Ectodermal cell (in vitro differentiated cells): Measurements from ENCODE around the gene LINGO4.

ENCODE experiments used
- H3K27ac ChIP-seq: 2 replicates; pipeline ENCODE4 v1.7.0; 2013; ENCODE audit warnings: mild to moderate bottlenecking, low read depth, low read length; ENCODE audit not compliant: insufficient read depth, poor library complexity, severe bottlenecking
- H3K27me3 ChIP-seq: 2 replicates; pipeline ENCODE4 v1.7.0; 2013; ENCODE audit warnings: mild to moderate bottlenecking, low read length; ENCODE audit not compliant: insufficient read depth, control insufficient read depth, poor library complexity, severe bottlenecking
- H3K36me3 ChIP-seq: one replicate; pipeline ENCODE4 v1.7.0; 2013; ENCODE audit warnings: low read length; ENCODE audit not compliant: control insufficient read depth, insufficient read depth
- H3K4me1 ChIP-seq: one replicate; pipeline ENCODE4 v1.7.0; 2013; ENCODE audit warnings: low read length; ENCODE audit not compliant: control insufficient read depth, insufficient read depth
- H3K4me3 ChIP-seq: 2 replicates; pipeline ENCODE4 v1.7.0; 2013; ENCODE audit warnings: low read depth, low read length, control low read depth; ENCODE audit not compliant: insufficient read depth
- H3K9me3 ChIP-seq: 2 replicates; pipeline ENCODE4 v1.7.0; 2013; ENCODE audit warnings: mild to moderate bottlenecking, low read length, moderate library complexity; ENCODE audit not compliant: control insufficient read depth
- WGBS, 2 experiments: methylation state at CpG; one replicate each; pipeline ENCODE4 v1.1.7; 2013; ENCODE audit warnings: missing lambda C conversion rate in 2 of 2; 5-methylcytosine and 5-hydroxymethylcytosine counted together

The LINGO4 gene

DNA sequence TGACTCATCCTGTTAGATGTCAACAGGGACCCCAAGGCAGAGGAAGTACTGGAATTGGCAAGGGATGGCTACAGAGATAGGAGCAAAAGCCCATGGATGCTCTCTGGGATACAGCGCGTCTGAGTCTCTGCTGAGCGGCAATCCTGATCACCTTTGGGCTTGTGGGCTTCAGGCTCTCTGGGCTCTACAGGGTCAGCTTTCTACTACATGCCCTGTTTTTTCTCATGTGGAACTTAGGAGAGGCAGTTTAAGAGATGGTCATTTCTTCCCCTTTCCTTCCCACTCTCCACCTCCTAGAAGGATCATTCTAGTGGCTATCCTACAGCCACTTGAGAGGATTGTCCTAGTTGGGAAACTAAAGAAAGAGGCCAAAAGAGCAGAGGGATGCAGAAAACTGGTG, 1.3 kb downstream of the LINGO4 start:
- no peaks in the 10 kb centered on the region for H3K36me3 ChIP-seq
- H3K9me3 ChIP-seq, result no peaks in the 10 kb centered on the region
- no peak overlapping the region for H3K27ac ChIP-seq
- no peaks in the 10 kb centered on the region for H3K27me3 ChIP-seq
- WGBS, 2 experiments, result 94 to 96% methylated on average over 3 of the region's 3 CpGs
- no peaks in the 10 kb centered on the region for H3K4me1 ChIP-seq
- no peak overlapping the region for H3K4me3 ChIP-seq

DNA sequence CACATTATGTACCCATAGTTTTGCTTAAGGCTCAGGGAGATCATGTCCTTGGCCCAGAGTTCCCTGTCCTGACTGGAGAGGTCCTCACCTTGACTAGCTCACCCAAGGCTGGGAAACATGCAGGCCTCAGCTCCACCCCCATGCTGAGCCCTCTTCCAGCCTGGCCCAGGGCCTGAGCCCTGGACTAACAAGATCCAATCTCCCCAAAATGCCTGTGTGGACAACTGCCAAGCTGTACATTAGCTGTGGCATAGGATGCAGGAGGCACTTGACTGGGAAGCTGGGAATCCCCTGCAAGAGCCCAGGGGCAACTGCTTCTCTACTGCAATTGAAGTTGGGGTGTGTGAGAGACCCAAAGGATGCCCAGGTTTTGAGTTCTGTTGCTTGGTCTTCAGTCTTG, 2.1 kb downstream of the LINGO4 start:
- H3K27me3 ChIP-seq, result no peaks in the 10 kb centered on the region
- no peaks in the 10 kb centered on the region for H3K4me1 ChIP-seq
- no peak overlapping the region for H3K27ac ChIP-seq
- no peak overlapping the region for H3K4me3 ChIP-seq
- H3K36me3 ChIP-seq, result no peaks in the 10 kb centered on the region
- H3K9me3 ChIP-seq, result no peaks in the 10 kb centered on the region

DNA sequence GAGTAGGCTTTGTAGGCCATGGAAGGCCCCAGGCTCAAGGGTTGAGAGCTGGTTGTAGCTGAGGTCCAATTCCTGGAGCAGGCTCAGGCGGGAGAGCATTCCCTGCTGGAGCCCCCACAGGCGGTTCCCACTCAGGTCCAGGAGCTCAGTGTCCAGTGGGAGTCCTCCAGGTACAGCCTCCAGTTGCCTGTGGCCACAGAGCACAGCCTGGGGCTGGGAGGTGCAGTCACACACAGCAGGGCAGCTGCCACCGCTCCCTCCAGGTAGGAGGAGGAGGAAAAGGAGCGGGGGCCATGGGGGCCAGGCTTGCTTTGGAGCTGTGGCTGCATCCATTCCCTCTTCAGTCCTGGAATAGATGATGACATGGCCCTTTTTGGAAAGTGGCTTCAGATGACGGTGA, 2.8 kb downstream of the LINGO4 start:
- Histone ChIP-seq H3K36me3 (no peaks in the 10 kb centered on the region), H3K9me3 (no peaks in the 10 kb centered on the region), H3K4me3 (no peak overlapping the region), H3K4me1 (no peaks in the 10 kb centered on the region), H3K27ac (no peak overlapping the region), H3K27me3 (no peaks in the 10 kb centered on the region)
- 91 to 93% methylated on average over 5 of the region's 5 CpGs for WGBS, 2 experiments

DNA sequence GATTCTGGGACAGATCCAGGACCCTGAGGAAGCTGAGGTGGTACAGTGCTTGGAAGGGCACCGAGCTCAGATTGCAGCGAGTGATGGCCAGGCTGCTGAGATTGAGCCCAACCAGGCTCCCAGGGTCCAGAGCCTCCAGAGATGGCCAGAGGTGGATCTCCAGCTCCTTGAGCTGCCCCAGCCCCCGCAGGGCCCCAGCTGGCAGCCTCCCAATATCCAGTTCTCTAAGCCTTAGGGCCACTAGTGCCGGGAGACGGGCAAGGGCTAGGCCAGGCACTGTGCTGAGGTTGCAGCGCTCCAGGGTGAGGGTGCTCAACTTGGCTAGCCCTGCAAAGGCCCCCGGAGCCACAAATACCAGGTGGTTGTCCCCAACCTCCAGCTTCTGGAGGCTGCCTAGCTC, 3.4 kb downstream of the LINGO4 start:
- Histone ChIP-seq H3K4me3 (no peak overlapping the region), H3K36me3 (no peaks in the 10 kb centered on the region), H3K4me1 (no peaks in the 10 kb centered on the region), H3K9me3 (no peaks in the 10 kb centered on the region), H3K27ac (no peak overlapping the region), H3K27me3 (no peaks in the 10 kb centered on the region)
- WGBS, 2 experiments, result 88 to 92% methylated on average over 7 of the region's 7 CpGs

DNA sequence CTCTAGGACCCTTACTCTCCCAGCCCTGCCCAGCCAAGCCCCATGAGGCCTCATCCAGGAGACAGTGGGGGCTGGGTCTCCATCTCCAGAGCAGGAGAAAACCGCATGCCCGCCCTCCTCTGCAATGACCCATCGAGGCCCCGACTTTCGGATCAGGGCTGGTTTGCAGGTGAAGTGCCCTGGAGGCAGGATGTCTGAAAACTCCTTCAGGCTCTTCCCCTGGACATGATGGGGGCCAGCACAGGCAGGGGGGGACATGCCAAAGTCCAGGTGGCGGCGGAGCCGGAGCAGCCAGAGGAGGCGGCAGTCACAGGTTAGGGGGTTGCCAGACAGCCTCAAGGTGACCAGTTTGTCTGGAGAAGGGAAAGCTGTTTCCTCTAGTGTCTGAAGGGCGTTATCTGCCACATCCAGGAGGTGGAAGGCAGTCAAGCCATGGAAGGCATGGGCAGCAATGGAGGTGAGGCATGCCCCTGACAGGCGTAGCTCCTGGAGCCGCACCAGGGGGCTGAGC, 3.9 kb downstream of the LINGO4 start:
- 95 to 96% methylated on average over 12 of the region's 12 CpGs for WGBS, 2 experiments
- Histone ChIP-seq H3K4me3 (no peak overlapping the region), H3K4me1 (no peaks in the 10 kb centered on the region), H3K27ac (no peak overlapping the region), H3K9me3 (no peaks in the 10 kb centered on the region), H3K36me3 (no peaks in the 10 kb centered on the region), H3K27me3 (no peaks in the 10 kb centered on the region)

DNA sequence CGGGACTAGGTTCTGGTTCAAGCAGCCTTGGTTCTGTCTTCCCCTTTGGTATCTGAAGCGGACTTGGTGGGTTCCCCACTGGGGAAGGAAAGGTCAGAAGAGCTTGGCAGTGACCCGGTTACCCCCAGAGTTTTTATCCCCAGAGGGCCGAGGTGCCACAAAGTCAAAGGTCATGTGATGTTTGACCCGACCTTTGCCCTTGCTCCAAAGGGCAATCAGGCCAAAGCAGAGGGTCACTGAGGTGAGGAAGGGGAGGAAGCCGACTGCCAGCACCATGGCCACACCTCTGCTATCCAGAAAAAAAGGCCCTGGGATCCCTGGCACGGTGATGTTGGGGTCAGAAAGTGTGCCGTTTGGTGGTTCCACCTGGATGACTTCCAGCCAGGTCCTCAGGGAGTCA, 4.4 kb downstream of the LINGO4 start:
- Histone ChIP-seq H3K4me1 (no peaks in the 10 kb centered on the region), H3K36me3 (no peaks in the 10 kb centered on the region), H3K27ac (no peak overlapping the region), H3K27me3 (no peaks in the 10 kb centered on the region), H3K4me3 (no peak overlapping the region), H3K9me3 (no peaks in the 10 kb centered on the region)
- 91 to 94% methylated on average over 8 of the region's 8 CpGs for WGBS, 2 experiments

DNA sequence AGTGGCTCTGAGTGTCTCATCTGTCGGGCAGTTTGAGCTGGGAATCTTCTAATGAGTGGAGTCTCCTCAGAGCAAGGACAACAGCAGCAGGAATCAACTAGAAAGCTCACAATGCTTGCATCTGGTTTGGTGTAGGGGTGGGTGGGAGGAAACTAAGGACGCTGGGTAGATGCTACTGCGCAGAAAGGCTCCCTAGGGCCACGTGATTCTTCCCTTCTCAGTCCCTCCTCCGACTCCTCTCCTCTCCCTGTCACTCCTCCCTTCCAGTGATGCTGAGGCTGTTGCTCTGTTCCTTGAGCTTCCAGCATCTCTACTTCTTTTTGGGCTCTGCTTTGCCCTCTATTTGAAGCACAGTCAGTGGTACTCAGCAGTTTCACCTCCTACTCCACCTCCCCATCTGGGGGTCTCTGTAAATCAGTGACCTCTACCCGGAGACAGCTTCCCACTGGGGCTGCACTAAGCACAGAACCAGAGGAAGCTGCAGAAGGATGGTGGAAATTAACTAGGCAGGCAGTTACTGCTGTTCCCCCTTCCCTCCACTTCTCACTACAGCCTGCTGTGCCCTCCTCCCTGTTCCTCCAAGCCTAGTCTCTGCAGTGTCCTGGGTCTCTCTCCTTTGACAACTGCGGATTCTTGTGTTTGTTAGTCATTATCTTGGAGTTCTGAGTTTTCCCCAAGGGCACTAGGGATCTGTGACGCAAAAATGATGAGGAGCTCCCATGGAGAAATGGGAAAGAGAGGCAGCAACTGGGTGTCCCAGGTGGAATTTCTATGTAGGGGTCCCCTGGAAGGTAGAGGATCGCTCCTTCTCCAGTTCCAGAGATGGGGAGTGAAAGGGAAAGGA, 5.8 kb downstream of the LINGO4 start:
- Histone ChIP-seq H3K4me3 (no peak overlapping the region), H3K36me3 (no peaks in the 10 kb centered on the region), H3K9me3 (no peaks in the 10 kb centered on the region), H3K4me1 (no peaks in the 10 kb centered on the region), H3K27ac (no peak overlapping the region), H3K27me3 (no peaks in the 10 kb centered on the region)
- 44 to 48% methylated on average over 9 of the region's 9 CpGs for WGBS, 2 experiments

DNA sequence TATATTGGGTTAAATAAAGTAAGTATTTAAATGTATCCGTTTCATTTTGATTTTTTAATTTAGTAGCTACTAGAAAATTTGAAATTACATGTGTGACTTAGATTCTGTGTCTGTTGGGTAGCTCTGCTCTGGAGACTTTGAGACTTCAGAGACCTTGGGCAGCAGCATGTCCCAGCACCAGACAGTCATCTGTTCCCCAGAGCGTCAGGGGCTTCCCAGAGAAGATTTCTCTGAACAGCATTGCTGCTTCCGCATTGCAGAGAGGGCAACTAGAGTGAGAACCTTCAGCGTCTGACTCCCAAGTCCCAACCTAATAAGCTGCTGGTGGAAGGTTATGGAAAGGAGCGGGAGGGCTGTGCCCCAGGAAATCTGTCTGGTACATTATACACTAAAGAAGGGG, 6.6 kb downstream of the LINGO4 start:
- Histone ChIP-seq H3K36me3 (no peaks in the 10 kb centered on the region), H3K4me1 (no peaks in the 10 kb centered on the region), H3K4me3 (no peak overlapping the region), H3K9me3 (no peaks in the 10 kb centered on the region), H3K27ac (no peak overlapping the region), H3K27me3 (no peaks in the 10 kb centered on the region)
- 92 to 94% methylated on average over 5 of the region's 5 CpGs for whole genome bisulfite sequencing, 2 experiments

GRCh38 chr1:151790940-151791651, 14.1 kb downstream of the LINGO4 start:
- H3K27ac ChIP-seq, result peak overlapping the region; percentile 52
- peaks cover 13% of the 10 kb centered on the region for H3K27me3 ChIP-seq
- no peaks in the 10 kb centered on the region for H3K9me3 ChIP-seq
- 1% methylated on average over 51 to 52 of the region's 52 CpGs for WGBS, 2 experiments
- H3K4me3 ChIP-seq, result peak overlapping the region; percentile 74
- no peaks in the 10 kb centered on the region for H3K36me3 ChIP-seq
- H3K4me1 ChIP-seq, result no peaks in the 10 kb centered on the region

GRCh38 chr1:151790071-151790939, 14.9 kb downstream of the LINGO4 start, which contains the start of gene TDRKH:
Gene TDRKH, minus strand, starts transcription at chr1:151790500. Its CDS starts 7,478 bp downstream, at chr1:151783022.
- Histone ChIP-seq H3K27me3 (peaks cover 13% of the 10 kb centered on the region), H3K9me3 (no peaks in the 10 kb centered on the region), H3K36me3 (no peaks in the 10 kb centered on the region), H3K27ac (peak within 1 kb of the TSS; percentile 52), H3K4me1 (no peaks in the 10 kb centered on the region), H3K4me3 (peak within 1 kb of the TSS; percentile 74)
- WGBS, 2 experiments, result 0% methylated on average over 58 of the region's 58 CpGs
